ENCODE measurements around the gene UXS1.
"Not testable (repeated sequence)": the region's sequence is repeated elsewhere in the genome, so short reads cannot be mapped to it uniquely, and the experiment has no call there.

GRCh38 chr2:106235392-106235791 is 41.3 kb upstream of the UXS1 start:
- not testable (repeated sequence) for TF ChIP-seq POLR2A (IDR thresholded peaks at IDR 0.05; ENCODE audit: control extremely low read depth in 1 of 2, low read depth in 2 of 2, low read length in 2 of 2); PHF8 (conservative IDR thresholded peaks at IDR 0.05; ENCODE audit: low read depth, low read length); CTCF (IDR thresholded peaks at IDR 0.05; ENCODE audit: control extremely low read depth in 1 of 3, insufficient read depth in 1 of 3, low read depth in 1 of 3, low read length in 3 of 3)
- peak in 1 of 2 experiments; percentile 56; a peak in 1 of 3 replicates for TF ChIP-seq EP300 (IDR thresholded peaks at IDR 0.05; ENCODE audit: borderline replicate concordance in 1 of 2, low read depth in 2 of 2, low read length in 2 of 2)
- TF ChIP-seq, protein P1, sequence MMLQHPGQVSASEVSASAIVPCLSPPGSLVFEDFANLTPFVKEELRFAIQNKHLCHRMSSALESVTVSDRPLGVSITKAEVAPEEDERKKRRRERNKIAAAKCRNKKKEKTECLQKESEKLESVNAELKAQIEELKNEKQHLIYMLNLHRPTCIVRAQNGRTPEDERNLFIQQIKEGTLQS (IDR thresholded peaks at IDR 0.05; ENCODE audit: insufficient read depth, low read depth, low read length), result not testable (repeated sequence)

All from H1 (cell line).